ENCODE results near the gene SAPCD1. TPM values are rescaled to one million over a fixed set of nuclear protein-coding genes. Genes with fewer than 3 reads are reported as not detected.
A peak's percentile ranks its signal among the peaks of the same experiment; 100 is the strongest.

The SAPCD1 gene
- total RNA-seq: under 1 TPM in 1 of 4 donors, not detected in 3; 0.50 TPM
- polyA plus RNA-seq: 0.25 TPM
- long read RNA-seq, donor 1: 0 reads
- long read RNA-seq, donor 2: 0 reads
- long read RNA-seq, donor 3: 0 reads
- long read RNA-seq, donor 4: 0 reads

DNA sequence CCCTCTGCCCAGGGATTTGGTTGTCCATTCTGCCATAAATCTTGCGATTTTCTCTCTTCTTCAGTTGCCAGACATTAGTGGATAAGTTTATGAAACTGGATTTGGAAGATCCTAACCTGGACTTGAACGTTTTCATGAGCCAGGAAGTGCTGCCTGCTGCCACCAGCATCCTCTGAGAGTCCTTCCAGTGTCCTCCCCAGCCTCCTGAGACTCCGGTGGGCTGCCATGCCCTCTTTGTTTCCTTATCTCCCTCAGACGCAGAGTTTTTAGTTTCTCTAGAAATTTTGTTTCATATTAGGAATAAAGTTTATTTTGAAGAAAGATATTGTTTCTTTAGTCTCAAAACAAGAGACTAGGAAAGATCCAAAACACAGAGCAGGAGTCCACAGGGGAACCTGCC is at the start of gene SAPCD1:
Gene SAPCD1 (plus strand): TSS at position 301 of the 400 bp plus-strand sequence. CDS start 399 bp downstream, outside the sequence.
- DNase-seq (no peak), ATAC-seq (no peak)
- WGBS: 74% methylated on average over 4 of the region's 4 CpGs
- Histone ChIP-seq H3K27me3 (ENCODE audit: control insufficient read depth, insufficient read depth) (no peaks in the 10 kb centered on the region), H3K4me1 (ENCODE audit: control insufficient read depth, insufficient read depth, low read length) (no peaks in the 10 kb centered on the region), H3K9me3 (ENCODE audit: control insufficient read depth, low read length) (no peaks in the 10 kb centered on the region), H3K4me3 (ENCODE audit: low read length) (no peak within 1 kb of the TSS), H3K27ac (ENCODE audit: low read length) (no peak within 1 kb of the TSS)
- intact Hi-C loops (cut with DNase I): no loop called here

DNA sequence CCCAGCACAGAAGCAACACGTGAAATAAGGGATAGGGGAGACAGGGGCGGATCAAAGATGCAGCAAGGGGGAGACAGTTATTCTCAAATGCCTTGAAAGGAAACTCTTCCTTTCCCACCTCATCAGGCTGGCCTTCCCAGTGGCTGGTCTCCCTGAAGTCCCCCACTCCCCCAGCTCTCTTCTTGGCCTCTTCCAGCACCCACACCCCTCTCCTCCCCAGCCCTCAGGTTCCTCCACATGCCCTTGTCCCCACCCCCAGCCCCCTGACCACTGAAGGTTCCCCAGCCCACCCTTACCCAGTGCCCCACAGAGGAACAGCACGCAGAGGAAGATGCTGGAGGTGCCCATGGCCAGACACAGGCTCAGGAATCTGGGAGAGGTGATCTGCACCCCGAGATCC is 49.0 kb upstream of the SAPCD1 start:
- no peak for DNase-seq

DNA sequence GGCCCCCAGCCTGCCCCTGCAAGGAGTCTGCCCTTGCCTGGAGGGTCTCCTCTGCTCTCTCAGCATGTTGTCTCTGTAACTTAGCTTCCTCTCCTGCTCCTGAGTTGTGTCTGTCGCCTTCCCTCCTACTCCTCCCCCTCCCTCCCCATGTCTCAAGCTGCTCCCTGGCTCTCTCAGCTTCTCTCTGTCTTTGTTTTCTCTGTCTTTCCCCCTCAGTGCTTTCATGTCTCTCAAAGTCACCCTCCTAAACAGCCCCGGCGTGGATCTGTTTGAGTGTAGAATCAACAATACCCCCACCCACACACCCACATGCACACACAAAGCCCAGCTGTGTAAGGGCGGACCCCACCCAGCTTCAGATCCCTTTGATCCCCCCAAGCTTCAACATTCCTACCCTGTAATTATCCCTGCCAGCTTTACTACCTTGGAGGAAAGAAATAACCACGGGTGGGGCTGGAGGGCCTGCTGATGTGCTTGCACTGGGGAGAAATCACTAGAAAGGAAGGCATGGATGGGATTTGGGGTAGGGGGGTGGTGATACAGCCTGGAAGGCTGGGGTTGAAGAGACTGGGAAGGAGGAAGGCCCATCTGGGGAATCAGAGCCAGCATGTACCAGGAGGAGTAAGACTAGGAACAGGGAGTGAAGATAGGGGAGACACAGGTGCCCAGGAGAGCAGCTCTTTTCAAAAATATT is 48.3 kb upstream of the SAPCD1 start:
- DNase-seq: no peak
- WGBS: 47% methylated on average over 5 of the region's 5 CpGs

More for the DNA sequence above, 49.0 kb upstream of the SAPCD1 start:
- intact Hi-C loops (cut with DNase I): no loop called here
- Histone ChIP-seq H3K4me1 (ENCODE audit: control insufficient read depth, insufficient read depth, low read length) (no peaks in the 10 kb centered on the region), H3K4me3 (ENCODE audit: low read length) (no peak overlapping the region), H3K27ac (ENCODE audit: low read length) (no peak overlapping the region), H3K27me3 (ENCODE audit: control insufficient read depth, insufficient read depth) (no peaks in the 10 kb centered on the region), H3K9me3 (ENCODE audit: control insufficient read depth, low read length) (no peaks in the 10 kb centered on the region)
- 63% methylated on average over 4 of the region's 4 CpGs for WGBS
- ATAC-seq: no peak

DNA sequence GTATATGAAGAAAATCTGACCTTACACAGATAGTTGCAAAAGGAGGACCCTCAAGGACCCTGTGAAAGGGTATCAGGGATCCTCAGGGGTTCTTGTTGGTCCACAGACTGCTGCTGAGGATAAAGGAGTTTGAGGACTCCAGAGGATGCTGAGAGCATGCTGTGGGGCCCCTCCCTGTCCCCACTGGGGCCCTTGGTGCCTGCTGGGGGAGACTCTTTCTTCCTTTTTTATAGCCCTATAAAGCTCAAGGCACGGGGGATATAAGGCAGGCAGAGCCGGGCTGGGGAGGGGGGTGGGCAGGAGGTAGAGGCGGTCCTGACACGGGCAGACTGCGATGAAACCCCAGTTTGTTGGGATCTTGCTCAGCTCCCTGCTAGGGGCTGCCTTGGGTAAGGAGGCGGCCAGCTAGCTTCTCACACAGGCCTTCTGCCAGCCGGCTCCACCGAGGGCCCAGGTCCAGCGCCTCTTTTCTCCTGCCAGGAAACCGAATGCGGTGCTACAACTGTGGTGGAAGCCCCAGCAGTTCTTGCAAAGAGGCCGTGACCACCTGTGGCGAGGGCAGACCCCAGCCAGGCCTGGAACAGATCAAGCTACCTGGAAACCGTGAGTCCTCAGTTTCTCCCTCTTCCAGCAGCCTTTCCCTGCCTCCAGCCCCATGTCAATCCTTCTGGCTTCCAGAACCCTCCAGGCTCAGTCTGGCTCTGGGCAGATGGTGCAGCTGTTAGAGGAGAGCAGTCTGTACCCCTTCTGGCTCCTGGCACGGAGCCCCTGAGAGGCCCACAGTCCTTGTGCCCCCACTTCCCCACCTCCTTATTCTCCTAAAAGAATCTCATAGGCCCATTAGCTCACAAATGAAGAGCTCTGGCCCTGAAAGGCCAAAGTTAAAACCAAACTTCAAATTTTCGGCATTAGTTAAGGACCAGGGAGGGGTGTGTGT is 47.2 kb upstream of the SAPCD1 start, which contains the start of gene LY6G6D:
Gene LY6G6D (plus strand): TSS at position 327 of the 937 bp plus-strand sequence. CDS start 8 bp downstream, at position 335.
- no peak within 1 kb of the TSS for H3K27ac ChIP-seq (ENCODE audit: low read length)
- DNase-seq: no peak
- H3K4me3 ChIP-seq (ENCODE audit: low read length): no peak within 1 kb of the TSS
- ATAC-seq: no peak
- no peaks in the 10 kb centered on the region for H3K27me3 ChIP-seq (ENCODE audit: control insufficient read depth, insufficient read depth)
- 72% methylated on average over 16 of the region's 16 CpGs for WGBS
- no peaks in the 10 kb centered on the region for H3K9me3 ChIP-seq (ENCODE audit: control insufficient read depth, low read length)
- intact Hi-C loops (cut with DNase I): no loop called here
- H3K4me1 ChIP-seq (ENCODE audit: control insufficient read depth, insufficient read depth, low read length): no peaks in the 10 kb centered on the region

More for the DNA sequence above, 48.3 kb upstream of the SAPCD1 start:
- Histone ChIP-seq H3K27ac (ENCODE audit: low read length) (no peak overlapping the region), H3K9me3 (ENCODE audit: control insufficient read depth, low read length) (no peaks in the 10 kb centered on the region), H3K27me3 (ENCODE audit: control insufficient read depth, insufficient read depth) (no peaks in the 10 kb centered on the region), H3K4me1 (ENCODE audit: control insufficient read depth, insufficient read depth, low read length) (no peaks in the 10 kb centered on the region), H3K4me3 (ENCODE audit: low read length) (no peak overlapping the region)
- intact Hi-C loops (cut with DNase I): no loop called here
- ATAC-seq: no peak

DNA sequence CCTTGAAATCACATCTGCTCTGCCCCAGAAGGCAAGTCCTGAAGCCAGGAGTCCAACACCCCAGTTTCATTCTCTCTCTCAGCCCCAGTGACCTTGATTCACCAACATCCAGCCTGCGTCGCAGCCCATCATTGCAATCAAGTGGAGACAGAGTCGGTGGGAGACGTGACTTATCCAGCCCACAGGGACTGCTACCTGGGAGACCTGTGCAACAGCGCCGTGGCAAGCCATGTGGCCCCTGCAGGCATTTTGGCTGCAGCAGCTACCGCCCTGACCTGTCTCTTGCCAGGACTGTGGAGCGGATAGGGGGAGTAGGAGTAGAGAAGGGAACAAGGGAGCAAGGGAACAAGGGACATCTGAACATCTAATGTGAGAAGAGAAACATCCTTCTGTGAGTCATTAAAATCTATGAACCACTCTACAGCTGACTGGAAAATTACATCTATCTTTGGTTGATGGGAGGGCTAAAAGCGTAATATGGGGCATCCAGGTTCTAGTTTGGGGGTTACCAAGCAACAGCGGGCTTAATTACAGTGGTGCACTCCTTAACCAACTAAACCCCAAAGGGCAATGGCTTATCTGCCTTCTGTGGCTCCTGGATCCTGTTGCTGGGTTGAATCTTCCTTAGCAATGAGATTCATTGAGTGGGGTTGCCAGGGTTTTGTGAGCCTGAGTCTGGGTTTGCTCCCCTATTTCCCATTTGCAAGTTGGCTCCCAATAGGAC is 44.8 kb upstream of the SAPCD1 start:
- no peaks in the 10 kb centered on the region for H3K27me3 ChIP-seq (ENCODE audit: control insufficient read depth, insufficient read depth)
- no peak overlapping the region for H3K27ac ChIP-seq (ENCODE audit: low read length)
- H3K4me1 ChIP-seq (ENCODE audit: control insufficient read depth, insufficient read depth, low read length): no peaks in the 10 kb centered on the region
- ATAC-seq: no peak
- no peaks in the 10 kb centered on the region for H3K9me3 ChIP-seq (ENCODE audit: control insufficient read depth, low read length)
- 66% methylated on average over 10 of the region's 10 CpGs for WGBS
- no peak for DNase-seq
- intact Hi-C loops (cut with DNase I): no loop called here
- H3K4me3 ChIP-seq (ENCODE audit: low read length): no peak overlapping the region

DNA sequence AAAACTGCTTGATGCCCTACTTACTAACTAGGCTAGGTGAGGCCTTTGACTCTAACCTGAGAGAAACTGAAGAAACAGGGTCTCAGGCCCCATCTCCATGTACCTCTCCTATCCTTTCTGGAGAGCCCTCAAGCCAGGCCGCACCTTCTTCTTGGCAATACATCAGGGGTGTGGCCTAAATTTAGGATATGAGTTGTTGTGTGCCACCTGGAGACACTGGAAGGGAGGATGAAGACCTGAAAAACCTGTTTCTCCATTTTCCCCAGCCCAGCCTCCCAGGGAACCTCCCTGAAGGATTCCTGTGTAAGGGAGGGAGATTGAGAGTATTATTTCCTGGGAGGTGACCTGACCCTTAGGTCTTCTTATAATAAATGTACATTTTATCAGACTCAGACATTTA is 44.2 kb upstream of the SAPCD1 start:
- Histone ChIP-seq H3K4me3 (ENCODE audit: low read length) (no peak overlapping the region), H3K27me3 (ENCODE audit: control insufficient read depth, insufficient read depth) (no peaks in the 10 kb centered on the region), H3K27ac (ENCODE audit: low read length) (no peak overlapping the region), H3K4me1 (ENCODE audit: control insufficient read depth, insufficient read depth, low read length) (no peaks in the 10 kb centered on the region), H3K9me3 (ENCODE audit: control insufficient read depth, low read length) (no peaks in the 10 kb centered on the region)
- WGBS: 86% methylated on average over 1 of the region's 1 CpG
- intact Hi-C loops (cut with DNase I): no loop called here
- ATAC-seq: no peak
- no peak for DNase-seq

DNA sequence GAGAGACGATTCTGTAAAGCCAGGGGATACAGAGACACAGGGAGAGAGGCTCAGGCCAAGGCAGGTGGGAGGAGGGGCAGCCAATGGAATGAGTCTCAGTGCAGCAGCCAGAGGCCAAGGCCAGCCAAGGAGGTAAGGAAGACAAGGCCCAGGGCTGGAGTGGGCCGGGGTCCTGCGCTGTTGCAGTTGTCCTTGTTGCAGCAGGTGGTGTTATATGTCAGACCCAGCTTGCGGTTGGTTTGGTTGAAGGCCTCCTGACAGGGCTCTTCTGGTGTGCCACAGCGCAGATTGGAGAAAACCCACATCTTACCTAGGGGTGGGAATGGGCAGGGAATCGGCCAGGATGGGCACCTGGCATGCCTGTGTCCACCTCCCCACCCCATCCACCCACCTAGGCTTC is 43.5 kb upstream of the SAPCD1 start:
- Histone ChIP-seq H3K9me3 (ENCODE audit: control insufficient read depth, low read length) (no peaks in the 10 kb centered on the region), H3K4me1 (ENCODE audit: control insufficient read depth, insufficient read depth, low read length) (no peaks in the 10 kb centered on the region), H3K27ac (ENCODE audit: low read length) (no peak overlapping the region), H3K27me3 (ENCODE audit: control insufficient read depth, insufficient read depth) (no peaks in the 10 kb centered on the region), H3K4me3 (ENCODE audit: low read length) (no peak overlapping the region)
- DNase-seq (no peak), ATAC-seq (no peak)
- WGBS: 85% methylated on average over 6 of the region's 6 CpGs
- intact Hi-C loops (cut with DNase I): no loop called here

DNA sequence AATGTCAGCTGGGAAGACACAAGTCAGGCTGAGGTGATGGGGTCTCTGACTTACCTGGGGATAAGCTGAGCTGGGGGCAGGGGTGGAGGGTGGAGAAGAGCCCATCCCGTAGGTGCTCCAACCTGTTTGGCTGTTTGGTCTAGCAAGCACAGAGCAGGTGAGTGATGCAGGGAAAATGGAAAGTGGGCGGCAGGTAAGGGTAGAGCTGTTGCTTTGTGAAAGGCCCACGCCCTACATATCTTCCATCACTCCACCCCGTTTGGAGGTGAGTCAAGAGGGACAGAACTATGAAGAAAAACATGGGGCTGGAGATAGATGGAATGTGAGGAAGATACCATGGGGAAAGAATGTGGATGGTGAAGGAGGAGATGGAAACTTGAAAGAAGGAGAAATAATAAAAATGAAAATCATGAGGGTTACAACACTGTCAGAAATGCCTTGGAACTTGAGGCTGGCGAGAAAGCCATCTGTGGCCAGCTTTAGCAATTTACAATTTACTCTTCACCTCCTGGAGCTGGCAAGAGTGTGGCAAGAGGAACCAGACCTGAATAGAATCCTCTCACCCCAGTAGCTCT is 42.2 kb upstream of the SAPCD1 start:
- Histone ChIP-seq H3K9me3 (ENCODE audit: control insufficient read depth, low read length) (no peaks in the 10 kb centered on the region), H3K4me3 (ENCODE audit: low read length) (no peak overlapping the region), H3K27ac (ENCODE audit: low read length) (no peak overlapping the region), H3K27me3 (ENCODE audit: control insufficient read depth, insufficient read depth) (no peaks in the 10 kb centered on the region), H3K4me1 (ENCODE audit: control insufficient read depth, insufficient read depth, low read length) (no peaks in the 10 kb centered on the region)
- no peak for DNase-seq
- intact Hi-C loops (cut with DNase I): loop anchor here in 1 of 4 donors (10.0 kb wide), 1 partner anchor 115 kb away; no protein-coding TSS in a partner anchor
- 83% methylated on average over 5 of the region's 5 CpGs for WGBS
- ATAC-seq: no peak

DNA sequence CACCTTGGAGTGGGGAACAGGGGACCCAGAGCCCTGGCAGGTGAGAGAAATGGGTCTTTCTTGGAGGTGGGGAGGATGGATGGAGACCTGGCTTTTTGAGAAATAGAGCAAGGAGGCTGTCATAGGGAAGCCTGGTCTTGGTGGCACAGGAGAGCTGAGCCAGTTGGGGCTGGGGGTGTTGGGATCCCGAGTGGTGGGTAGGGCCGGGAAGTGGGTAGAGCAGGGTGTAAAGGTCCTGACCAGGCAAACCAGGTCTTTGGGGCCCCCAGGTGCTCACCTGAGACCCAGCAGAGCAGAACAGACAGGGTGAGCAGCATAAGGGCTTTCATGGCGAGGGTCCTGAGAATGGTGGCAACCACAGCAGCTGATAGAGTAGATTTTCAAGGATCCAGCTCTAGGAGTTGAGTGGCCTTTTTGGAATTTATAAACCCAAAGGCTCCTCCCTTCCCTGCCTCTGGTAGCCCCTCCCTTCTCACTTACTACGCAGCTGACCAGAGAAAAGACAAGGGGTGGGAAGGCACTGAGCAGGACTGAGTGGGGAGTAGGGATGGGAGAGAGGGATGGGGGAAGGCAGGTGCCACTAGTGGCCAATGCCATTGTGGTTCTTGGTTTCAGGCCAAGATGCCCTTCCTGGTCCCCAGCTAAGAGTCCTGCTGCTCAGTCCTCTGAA is 41.0 kb upstream of the SAPCD1 start, which contains the start of gene LY6G6C:
Gene LY6G6C (minus strand): TSS at position 396 of the 670 bp plus-strand sequence. CDS start 67 bp downstream, at position 329.
- WGBS: 90% methylated on average over 4 of the region's 4 CpGs
- H3K9me3 ChIP-seq (ENCODE audit: control insufficient read depth, low read length): no peaks in the 10 kb centered on the region
- DNase-seq (no peak), ATAC-seq (no peak)
- intact Hi-C loops (cut with DNase I): loop anchor here in 1 of 4 donors (10.0 kb wide), 1 partner anchor 113 kb away; no protein-coding TSS in a partner anchor
- no peak within 1 kb of the TSS for H3K27ac ChIP-seq (ENCODE audit: low read length)
- no peaks in the 10 kb centered on the region for H3K27me3 ChIP-seq (ENCODE audit: control insufficient read depth, insufficient read depth)
- no peaks in the 10 kb centered on the region for H3K4me1 ChIP-seq (ENCODE audit: control insufficient read depth, insufficient read depth, low read length)
- H3K4me3 ChIP-seq (ENCODE audit: low read length): no peak within 1 kb of the TSS

DNA sequence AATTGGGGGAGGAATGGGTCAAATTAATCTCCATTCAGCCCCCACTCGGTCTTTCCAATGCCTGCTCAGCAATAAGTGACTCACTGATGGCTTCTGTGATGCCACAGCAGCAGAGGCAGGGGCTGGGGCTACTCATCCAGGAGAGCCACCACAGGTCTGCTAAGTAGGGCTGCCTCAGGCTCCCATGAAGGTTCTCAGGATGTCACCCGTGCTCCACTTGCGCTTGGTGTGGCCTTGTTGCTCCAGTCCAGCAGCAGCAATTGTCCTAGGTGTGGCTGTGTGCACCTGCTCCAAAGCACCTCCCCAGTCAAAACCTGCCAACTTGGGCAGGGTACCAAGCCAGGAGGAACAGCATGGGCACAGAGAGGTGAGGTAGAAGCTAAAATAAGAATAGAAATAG is 40.3 kb upstream of the SAPCD1 start:
- DNase-seq (peak in 1 of 3 donors; percentile 36), ATAC-seq (no peak)
- Histone ChIP-seq H3K9me3 (ENCODE audit: control insufficient read depth, low read length) (no peaks in the 10 kb centered on the region), H3K27ac (ENCODE audit: low read length) (no peak overlapping the region), H3K4me1 (ENCODE audit: control insufficient read depth, insufficient read depth, low read length) (no peaks in the 10 kb centered on the region), H3K4me3 (ENCODE audit: low read length) (no peak overlapping the region), H3K27me3 (ENCODE audit: control insufficient read depth, insufficient read depth) (no peaks in the 10 kb centered on the region)
- intact Hi-C loops (cut with DNase I): loop anchor here in 1 of 4 donors (10.0 kb wide), 1 partner anchor 113 kb away; no protein-coding TSS in a partner anchor
- WGBS: 94% methylated on average over 3 of the region's 3 CpGs

Data from right cardiac atrium (tissue), 5 donors.